ENCODE measurements around the gene ST3GAL3. TPM values are rescaled to one million over a fixed set of nuclear protein-coding genes. Genes with fewer than 3 reads are reported as not detected.
A peak's percentile ranks its signal among the peaks of the same experiment; 100 is the strongest.

Gene ST3GAL3
- total and polyA plus RNA-seq, 10 of the 15 experiments (the other 5 are each of a cell fraction or from before 2014, with no cell fraction given), result 1.2 to 19.3 (median 11.0) TPM

DNA sequence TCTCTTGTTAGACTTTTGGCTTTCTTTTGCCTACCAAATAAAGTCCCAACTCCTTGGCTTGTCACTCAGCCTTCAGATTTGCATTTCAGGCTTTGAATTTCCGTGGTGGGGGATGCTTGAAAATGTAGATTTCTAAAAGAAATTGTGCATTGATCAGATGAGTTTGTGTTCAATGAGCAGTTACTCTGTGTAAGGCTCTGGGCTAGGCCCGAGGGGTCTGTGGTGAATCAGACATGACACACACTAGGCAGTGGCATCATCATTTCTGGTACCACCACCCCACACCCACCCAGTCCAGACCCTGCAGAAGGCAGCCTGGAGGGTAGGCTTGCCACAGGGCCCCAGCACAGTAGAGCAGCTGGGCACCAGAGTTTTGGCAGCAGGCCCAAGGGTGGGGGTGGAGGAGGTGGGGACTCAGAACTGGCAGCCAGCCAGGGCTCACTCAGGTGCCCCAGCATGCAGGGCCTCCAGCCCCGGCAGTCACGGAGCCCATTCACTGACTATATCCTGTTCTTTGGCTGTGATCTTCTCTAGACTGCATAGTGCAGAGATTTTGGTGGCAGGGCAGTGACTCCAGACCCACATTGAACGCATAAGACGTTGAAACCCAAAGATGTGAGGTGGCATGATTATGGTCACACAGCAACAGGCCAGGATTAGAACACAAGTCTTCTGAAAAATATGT lies 129.1 kb downstream of the ST3GAL3 start (continued):
- TF ChIP-seq POLR2AphosphoS5 (IDR thresholded peaks at IDR 0.05; ENCODE audit: low read length) (peak; percentile 57; the same call in 1 of the 2 replicates), ATF7 (IDR thresholded peaks at IDR 0.05; ENCODE audit: low read depth) (peak; percentile 37; the same call in 1 of the 2 replicates), RUNX3 (IDR thresholded peaks at IDR 0.05; ENCODE audit: low read length) (peak; percentile 34; the same call in 1 of the 2 replicates), POU2F2 (IDR thresholded peaks at IDR 0.05; ENCODE audit: borderline replicate concordance, low read depth, low read length) (peak; percentile 14; the same call in 1 of the 3 replicates), NFIC (IDR thresholded peaks at IDR 0.05; ENCODE audit: low read depth, low read length) (no peak), GATAD2B (conservative IDR thresholded peaks at IDR 0.05; ENCODE audit: low read depth) (peak; percentile 71; the same call in 1 of the 2 replicates), SPI1 (IDR thresholded peaks at IDR 0.05; ENCODE audit: borderline replicate concordance, insufficient read depth, low read depth, low read length) (no peak), CBFB (IDR thresholded peaks at IDR 0.05; ENCODE audit: low read depth) (no peak), TCF12 (IDR thresholded peaks at IDR 0.05; ENCODE audit: low read depth, low read length) (no peak), RAD21 (IDR thresholded peaks at IDR 0.05; ENCODE audit: insufficient read depth, low read depth, low read length) (no peak), CHD2 (IDR thresholded peaks at IDR 0.05; ENCODE audit: borderline replicate concordance, low read depth, low read length) (peak; percentile 57; the same call in 1 of the 2 replicates), ZNF207 (IDR thresholded peaks at IDR 0.05; ENCODE audit: borderline replicate concordance) (0 out of 2 replicates have a peak, but pooled peaks have one; percentile 45), EP300 (IDR thresholded peaks at IDR 0.05; ENCODE audit: borderline replicate concordance in 1 of 2, control insufficient read depth in 1 of 2, low read depth in 2 of 2, low read length in 2 of 2) (no peak), HDGF (IDR thresholded peaks at IDR 0.05) (peak; percentile 69; the same call in 1 of the 2 replicates)
- TF ChIP-seq, protein P1, sequence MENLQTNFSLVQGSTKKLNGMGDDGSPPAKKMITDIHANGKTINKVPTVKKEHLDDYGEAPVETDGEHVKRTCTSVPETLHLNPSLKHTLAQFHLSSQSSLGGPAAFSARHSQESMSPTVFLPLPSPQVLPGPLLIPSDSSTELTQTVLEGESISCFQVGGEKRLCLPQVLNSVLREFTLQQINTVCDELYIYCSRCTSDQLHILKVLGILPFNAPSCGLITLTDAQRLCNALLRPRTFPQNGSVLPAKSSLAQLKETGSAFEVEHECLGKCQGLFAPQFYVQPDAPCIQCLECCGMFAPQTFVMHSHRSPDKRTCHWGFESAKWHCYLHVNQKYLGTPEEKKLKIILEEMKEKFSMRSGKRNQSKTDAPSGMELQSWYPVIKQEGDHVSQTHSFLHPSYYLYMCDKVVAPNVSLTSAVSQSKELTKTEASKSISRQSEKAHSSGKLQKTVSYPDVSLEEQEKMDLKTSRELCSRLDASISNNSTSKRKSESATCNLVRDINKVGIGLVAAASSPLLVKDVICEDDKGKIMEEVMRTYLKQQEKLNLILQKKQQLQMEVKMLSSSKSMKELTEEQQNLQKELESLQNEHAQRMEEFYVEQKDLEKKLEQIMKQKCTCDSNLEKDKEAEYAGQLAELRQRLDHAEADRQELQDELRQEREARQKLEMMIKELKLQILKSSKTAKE (IDR thresholded peaks at IDR 0.05; ENCODE audit: low read depth, poor library complexity, severe bottlenecking), result peak; percentile 48
- TF ChIP-seq, protein P2, sequence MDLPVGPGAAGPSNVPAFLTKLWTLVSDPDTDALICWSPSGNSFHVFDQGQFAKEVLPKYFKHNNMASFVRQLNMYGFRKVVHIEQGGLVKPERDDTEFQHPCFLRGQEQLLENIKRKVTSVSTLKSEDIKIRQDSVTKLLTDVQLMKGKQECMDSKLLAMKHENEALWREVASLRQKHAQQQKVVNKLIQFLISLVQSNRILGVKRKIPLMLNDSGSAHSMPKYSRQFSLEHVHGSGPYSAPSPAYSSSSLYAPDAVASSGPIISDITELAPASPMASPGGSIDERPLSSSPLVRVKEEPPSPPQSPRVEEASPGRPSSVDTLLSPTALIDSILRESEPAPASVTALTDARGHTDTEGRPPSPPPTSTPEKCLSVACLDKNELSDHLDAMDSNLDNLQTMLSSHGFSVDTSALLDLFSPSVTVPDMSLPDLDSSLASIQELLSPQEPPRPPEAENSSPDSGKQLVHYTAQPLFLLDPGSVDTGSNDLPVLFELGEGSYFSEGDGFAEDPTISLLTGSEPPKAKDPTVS (IDR thresholded peaks at IDR 0.05; ENCODE audit: low read depth, low read length), result no peak
- TF ChIP-seq, protein P3, sequence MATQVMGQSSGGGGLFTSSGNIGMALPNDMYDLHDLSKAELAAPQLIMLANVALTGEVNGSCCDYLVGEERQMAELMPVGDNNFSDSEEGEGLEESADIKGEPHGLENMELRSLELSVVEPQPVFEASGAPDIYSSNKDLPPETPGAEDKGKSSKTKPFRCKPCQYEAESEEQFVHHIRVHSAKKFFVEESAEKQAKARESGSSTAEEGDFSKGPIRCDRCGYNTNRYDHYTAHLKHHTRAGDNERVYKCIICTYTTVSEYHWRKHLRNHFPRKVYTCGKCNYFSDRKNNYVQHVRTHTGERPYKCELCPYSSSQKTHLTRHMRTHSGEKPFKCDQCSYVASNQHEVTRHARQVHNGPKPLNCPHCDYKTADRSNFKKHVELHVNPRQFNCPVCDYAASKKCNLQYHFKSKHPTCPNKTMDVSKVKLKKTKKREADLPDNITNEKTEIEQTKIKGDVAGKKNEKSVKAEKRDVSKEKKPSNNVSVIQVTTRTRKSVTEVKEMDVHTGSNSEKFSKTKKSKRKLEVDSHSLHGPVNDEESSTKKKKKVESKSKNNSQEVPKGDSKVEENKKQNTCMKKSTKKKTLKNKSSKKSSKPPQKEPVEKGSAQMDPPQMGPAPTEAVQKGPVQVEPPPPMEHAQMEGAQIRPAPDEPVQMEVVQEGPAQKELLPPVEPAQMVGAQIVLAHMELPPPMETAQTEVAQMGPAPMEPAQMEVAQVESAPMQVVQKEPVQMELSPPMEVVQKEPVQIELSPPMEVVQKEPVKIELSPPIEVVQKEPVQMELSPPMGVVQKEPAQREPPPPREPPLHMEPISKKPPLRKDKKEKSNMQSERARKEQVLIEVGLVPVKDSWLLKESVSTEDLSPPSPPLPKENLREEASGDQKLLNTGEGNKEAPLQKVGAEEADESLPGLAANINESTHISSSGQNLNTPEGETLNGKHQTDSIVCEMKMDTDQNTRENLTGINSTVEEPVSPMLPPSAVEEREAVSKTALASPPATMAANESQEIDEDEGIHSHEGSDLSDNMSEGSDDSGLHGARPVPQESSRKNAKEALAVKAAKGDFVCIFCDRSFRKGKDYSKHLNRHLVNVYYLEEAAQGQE (IDR thresholded peaks at IDR 0.05; ENCODE audit: low read depth, low read length), result no peak
- TF ChIP-seq, protein P4, sequence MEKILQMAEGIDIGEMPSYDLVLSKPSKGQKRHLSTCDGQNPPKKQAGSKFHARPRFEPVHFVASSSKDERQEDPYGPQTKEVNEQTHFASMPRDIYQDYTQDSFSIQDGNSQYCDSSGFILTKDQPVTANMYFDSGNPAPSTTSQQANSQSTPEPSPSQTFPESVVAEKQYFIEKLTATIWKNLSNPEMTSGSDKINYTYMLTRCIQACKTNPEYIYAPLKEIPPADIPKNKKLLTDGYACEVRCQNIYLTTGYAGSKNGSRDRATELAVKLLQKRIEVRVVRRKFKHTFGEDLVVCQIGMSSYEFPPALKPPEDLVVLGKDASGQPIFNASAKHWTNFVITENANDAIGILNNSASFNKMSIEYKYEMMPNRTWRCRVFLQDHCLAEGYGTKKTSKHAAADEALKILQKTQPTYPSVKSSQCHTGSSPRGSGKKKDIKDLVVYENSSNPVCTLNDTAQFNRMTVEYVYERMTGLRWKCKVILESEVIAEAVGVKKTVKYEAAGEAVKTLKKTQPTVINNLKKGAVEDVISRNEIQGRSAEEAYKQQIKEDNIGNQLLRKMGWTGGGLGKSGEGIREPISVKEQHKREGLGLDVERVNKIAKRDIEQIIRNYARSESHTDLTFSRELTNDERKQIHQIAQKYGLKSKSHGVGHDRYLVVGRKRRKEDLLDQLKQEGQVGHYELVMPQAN (conservative IDR thresholded peaks at IDR 0.05), result no peak

All from GM12878 (cell line).